Upper lobe of right lung (tissue), 1 donor: ENCODE results near the gene ANGEL1. TPM values are rescaled to one million over a fixed set of nuclear protein-coding genes. Genes with fewer than 3 reads are reported as not detected.
A peak's percentile ranks its signal among the peaks of the same experiment; 100 is the strongest.

Experiments used
- ATAC-seq: fragments of 200-7000 bp; cut with Tn5 transposase; one replicate; pipeline ENCODE4 v1.9.1; 2020; ENCODE audit warnings: mild to moderate bottlenecking, moderate library complexity
- DNase-seq: peaks from one replicate; pipeline ENCODE4 v3.0.0-alpha.2; 2020
- H3K27ac ChIP-seq: fragments of 200-600 bp; one replicate; pipeline ENCODE4 v1.8.0; 2022
- H3K27me3 ChIP-seq: fragments of 200-600 bp; one replicate; pipeline ENCODE4 v1.8.0; 2022; ENCODE audit warnings: mild to moderate bottlenecking
- H3K36me3 ChIP-seq: fragments of 200-600 bp; one replicate; pipeline ENCODE4 v1.8.0; 2022
- H3K4me1 ChIP-seq: fragments of 200-600 bp; one replicate; pipeline ENCODE4 v1.8.0; 2022
- H3K4me3 ChIP-seq: fragments of 200-600 bp; one replicate; pipeline ENCODE4 v1.8.0; 2022; ENCODE audit warnings: mild to moderate bottlenecking
- H3K9me3 ChIP-seq: fragments of 200-600 bp; one replicate; pipeline ENCODE4 v1.8.0; 2022
- CTCF ChIP-seq: fragments of 200-600 bp; IDR thresholded peaks from one replicate; pipeline ENCODE4 v1.8.0; 2022; ENCODE audit warnings: antibody characterized with exemption
- intact Hi-C: fragments of 100-400 bp; cut with DNase I; formaldehyde crosslinking; loops from one replicate; pipeline ENCODE4 v1.11.0; 2022
- long read RNA-seq: library from polyadenylated mRNA; unstranded; transcript quantifications from one replicate; pipeline ENCODE4 v2.0.0, GENCODE V29; 2021
- total RNA-seq: library from RNA; stranded (reverse); fragmentation: NEBNext Ultra II Directional; extraction: Animal tissue kit (Norgen Biotek cat#: 25700); gene quantifications from one replicate; pipeline ENCODE4 v1.2.1, GENCODE V29; 2021
- donor health status: DM: no; HTN: yes; CAD: no; lungs with severe emphysema.

ANGEL1 gene
- total RNA-seq: 24.1 TPM
- long read RNA-seq, full-length matches to known transcripts: 24 of 49 reads
- long read RNA-seq, partial matches to known transcripts: 6 of 49 reads
- long read RNA-seq, other reads (novel, unspliced or antisense): 19 of 49 reads

- peak; percentile 96 for ATAC-seq
- H3K4me1 ChIP-seq: peaks cover 19% of the 10 kb centered on the region
- H3K36me3 ChIP-seq: peaks cover 15% of the 10 kb centered on the region
- H3K27me3 ChIP-seq: no peaks in the 10 kb centered on the region
- DNase-seq: peak; percentile 98
- H3K27ac ChIP-seq: peak within 1 kb of the TSS; percentile 91
- no peak for TF ChIP-seq CTCF
- intact Hi-C loops: no loop called here
- peak within 1 kb of the TSS; percentile 93 for H3K4me3 ChIP-seq
- H3K9me3 ChIP-seq: no peaks in the 10 kb centered on the region
Measured at GRCh38 chr14:76812422-76813383, at the start of gene ANGEL1. ANGEL1 (minus strand) TSS chr14:76812882; CDS start chr14:76812827, 55 bp downstream.

DNA sequence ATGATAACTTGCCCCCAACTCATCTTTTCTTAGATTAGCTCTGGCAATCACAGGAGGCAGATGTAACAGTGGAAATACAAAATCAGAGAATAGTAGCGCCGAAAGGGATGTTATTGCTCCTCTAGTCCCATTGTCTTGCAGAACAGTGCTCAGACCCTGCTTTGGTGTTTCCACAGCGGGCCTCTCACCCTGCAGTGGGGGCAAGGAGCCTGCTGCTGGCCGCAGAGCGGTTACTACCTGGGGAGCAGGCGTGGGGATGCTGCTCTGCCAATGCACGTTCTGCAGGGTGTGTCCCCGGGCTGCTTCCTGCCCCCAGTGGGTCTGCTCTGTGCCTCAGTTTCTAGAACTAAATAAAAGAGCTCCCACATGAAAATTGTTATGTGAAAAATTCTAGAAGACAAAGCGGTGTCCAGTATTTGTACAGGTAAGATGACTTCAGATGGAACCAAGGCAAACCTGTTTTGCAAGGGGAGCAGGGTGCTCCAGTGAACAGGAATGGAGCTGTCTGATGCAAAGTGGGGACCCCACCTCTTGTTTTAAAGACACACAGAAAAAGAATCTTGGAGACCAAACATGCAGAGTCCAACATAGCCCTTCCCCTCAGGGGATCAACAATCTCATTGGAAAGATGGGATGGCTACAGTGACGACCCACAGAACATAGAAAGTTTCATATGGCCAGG lies 49.0 kb upstream of the ANGEL1 start:
- DNase-seq (no peak), ATAC-seq (no peak)
- Histone ChIP-seq H3K36me3 (no peaks in the 10 kb centered on the region), H3K27me3 (no peaks in the 10 kb centered on the region), H3K4me1 (peaks cover 21% of the 10 kb centered on the region), H3K4me3 (no peak overlapping the region), H3K27ac (no peak overlapping the region), H3K9me3 (no peaks in the 10 kb centered on the region)
- intact Hi-C loops: no loop called here
- no peak for TF ChIP-seq CTCF

DNA sequence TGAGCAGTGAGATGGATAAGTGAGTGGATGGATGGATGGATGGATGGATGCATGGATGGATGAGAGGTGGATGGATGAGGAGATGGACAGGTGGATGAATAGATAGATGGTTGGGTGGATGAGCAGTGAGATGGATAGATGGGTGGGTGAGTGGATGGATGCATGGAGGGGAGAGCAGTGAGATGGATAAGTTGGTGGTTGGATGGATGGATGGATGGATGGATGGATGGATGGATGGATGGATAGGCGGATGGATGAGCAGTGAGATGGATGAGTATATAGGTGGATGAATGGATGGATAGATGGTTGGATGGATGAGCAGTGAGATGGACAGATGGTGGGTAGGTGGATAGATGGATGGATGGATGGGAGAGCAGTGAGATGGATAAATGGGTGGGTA lies 44.1 kb upstream of the ANGEL1 start:
- DNase-seq (no peak), ATAC-seq (no peak)
- H3K4me3 ChIP-seq: no peak overlapping the region
- no peaks in the 10 kb centered on the region for H3K36me3 ChIP-seq
- no peak overlapping the region for H3K27ac ChIP-seq
- no peak for TF ChIP-seq CTCF
- no peaks in the 10 kb centered on the region for H3K9me3 ChIP-seq
- H3K4me1 ChIP-seq: no peaks in the 10 kb centered on the region
- H3K27me3 ChIP-seq: no peaks in the 10 kb centered on the region
- intact Hi-C loops: no loop called here

GRCh38 chr14:76855066-76855465 lies 42.4 kb upstream of the ANGEL1 start:
- DNase-seq (no peak), ATAC-seq (no peak)
- intact Hi-C loops: no loop called here
- Histone ChIP-seq H3K4me1 (no peaks in the 10 kb centered on the region), H3K9me3 (no peaks in the 10 kb centered on the region), H3K27ac (no peak overlapping the region), H3K36me3 (no peaks in the 10 kb centered on the region), H3K27me3 (no peaks in the 10 kb centered on the region), H3K4me3 (no peak overlapping the region)
- no peak for TF ChIP-seq CTCF

- DNase-seq (no peak), ATAC-seq (no peak)
- intact Hi-C loops: no loop called here
- Histone ChIP-seq H3K36me3 (no peaks in the 10 kb centered on the region), H3K4me3 (no peak overlapping the region), H3K9me3 (no peaks in the 10 kb centered on the region), H3K27ac (no peak overlapping the region), H3K4me1 (no peaks in the 10 kb centered on the region), H3K27me3 (no peaks in the 10 kb centered on the region)
- TF ChIP-seq CTCF: no peak
Measured at GRCh38 chr14:76848879-76849278, 36.2 kb upstream of the ANGEL1 start.
